K562 (cell line): ENCODE data around the gene ERICH2. TPM values are rescaled to one million over a fixed set of nuclear protein-coding genes. Genes with fewer than 3 reads are reported as not detected.

Experiments used
- ELK3 ChIP-seq: fragments of 450-650 bp; formaldehyde crosslinking; IDR thresholded peaks from 2 replicates; pipeline ENCODE4 v1.4.0; 2020; ENCODE audit warnings: mild to moderate bottlenecking
- FIP1L1 ChIP-seq: fragments of 200-400 bp; formaldehyde crosslinking; IDR thresholded peaks from 2 replicates; pipeline ENCODE4 v1.6.1; 2018; ENCODE audit warnings: mild to moderate bottlenecking, low read depth, low read length; ENCODE audit not compliant: poor library complexity, severe bottlenecking
- GATAD2B ChIP-seq: fragments of 450-650 bp; IDR thresholded peaks from 2 replicates; pipeline ENCODE4 v1.6.1; 2017; ENCODE audit warnings: mild to moderate bottlenecking, borderline replicate concordance
- PHF8 ChIP-seq: fragments of 200-600 bp; sonication (generic); IDR thresholded peaks from 2 replicates; pipeline ENCODE4 v1.6.1; 2012; ENCODE audit warnings: mixed run types, mild to moderate bottlenecking, inconsistent platforms, low read length, moderate library complexity, borderline replicate concordance
- ZNF12 ChIP-seq: sonication (generic); formaldehyde crosslinking; IDR thresholded peaks from 2 replicates; pipeline ENCODE4 v1.4.0; 2020; ENCODE audit warnings: mild to moderate bottlenecking, missing genetic modification reagents
- ZNF449 ChIP-seq: fragments of 250-450 bp; sonication (Bioruptor Pico); IDR thresholded peaks from 2 replicates; pipeline ENCODE4 v1.8.0; 2022; ENCODE audit warnings: moderate library complexity, mild to moderate bottlenecking, inconsistent platforms
- ZNF780A ChIP-seq: fragments of 250-450 bp; sonication (Bioruptor Pico); IDR thresholded peaks from 2 replicates; pipeline ENCODE4 v1.5.0; 2021; ENCODE audit warnings: mild to moderate bottlenecking
- polyA plus RNA-seq, 8 experiments: library from polyadenylated mRNA; depleted of rRNA in 4 of 8; stranded (reverse) in 5 of 8; unstranded in 3 of 8; fragments of >200 nt; fragmentation: Nextera tagmentation in 2 of 8; fragmentation: Illumina TruSeq in 1 of 8; extraction: Ambion mirVana in 2 of 8; extraction: Trizol in 1 of 8; gene quantifications; 2 replicates each; pipeline versions ENCODE4 v1.2.1 to v1.2.3, GENCODE V29; 2011 to 2014; ENCODE audit warnings: inconsistent platforms in 1 of 8, missing spikeins in 1 of 8
- total RNA-seq, 7 experiments: library from RNA; depleted of rRNA in 6 of 7; stranded (reverse); fragments of >200 nt in 6 of 7; fragmentation: Illumina TruSeq in 2 of 7; extraction: Trizol in 2 of 7; gene quantifications; 2 replicates each; pipeline versions ENCODE4 v1.2.1 to v1.2.3, GENCODE V29; 2011 to 2021; ENCODE audit warnings: low replicate concordance in 1 of 7
- TF ChIP-seq, protein P1 (sequence below), 2 experiments: fragments of 450-650 bp in 1 of 2; sonication (generic) in 1 of 2; formaldehyde crosslinking in 1 of 2; IDR thresholded peaks; 2 replicates each; pipeline versions ENCODE4 v1.7.1 to v1.9.0; 2016 to 2022; ENCODE audit warnings: inconsistent platforms in 1 of 2, mild to moderate bottlenecking in 1 of 2, missing genetic modification reagents in 1 of 2
- TF ChIP-seq, protein P2 (sequence below): fragments of 450-650 bp; conservative IDR thresholded peaks from 2 replicates; pipeline ENCODE4 v1.6.1; 2016; ENCODE audit warnings: missing genetic modification characterization, low read depth, mild to moderate bottlenecking, control low read depth, missing compliant biosample characterization

ERICH2 gene
- total and polyA plus RNA-seq, 9 of the 15 experiments (the other 6 are each of a cell fraction or from before 2014, with no cell fraction given) = 0.85 to 2.4 (median 1.6) TPM

GRCh38 chr2:170816504-170817092 lies 46.4 kb downstream of the ERICH2 start, which contains the start of gene GAD1 (continued):
- TF ChIP-seq, protein P1, sequence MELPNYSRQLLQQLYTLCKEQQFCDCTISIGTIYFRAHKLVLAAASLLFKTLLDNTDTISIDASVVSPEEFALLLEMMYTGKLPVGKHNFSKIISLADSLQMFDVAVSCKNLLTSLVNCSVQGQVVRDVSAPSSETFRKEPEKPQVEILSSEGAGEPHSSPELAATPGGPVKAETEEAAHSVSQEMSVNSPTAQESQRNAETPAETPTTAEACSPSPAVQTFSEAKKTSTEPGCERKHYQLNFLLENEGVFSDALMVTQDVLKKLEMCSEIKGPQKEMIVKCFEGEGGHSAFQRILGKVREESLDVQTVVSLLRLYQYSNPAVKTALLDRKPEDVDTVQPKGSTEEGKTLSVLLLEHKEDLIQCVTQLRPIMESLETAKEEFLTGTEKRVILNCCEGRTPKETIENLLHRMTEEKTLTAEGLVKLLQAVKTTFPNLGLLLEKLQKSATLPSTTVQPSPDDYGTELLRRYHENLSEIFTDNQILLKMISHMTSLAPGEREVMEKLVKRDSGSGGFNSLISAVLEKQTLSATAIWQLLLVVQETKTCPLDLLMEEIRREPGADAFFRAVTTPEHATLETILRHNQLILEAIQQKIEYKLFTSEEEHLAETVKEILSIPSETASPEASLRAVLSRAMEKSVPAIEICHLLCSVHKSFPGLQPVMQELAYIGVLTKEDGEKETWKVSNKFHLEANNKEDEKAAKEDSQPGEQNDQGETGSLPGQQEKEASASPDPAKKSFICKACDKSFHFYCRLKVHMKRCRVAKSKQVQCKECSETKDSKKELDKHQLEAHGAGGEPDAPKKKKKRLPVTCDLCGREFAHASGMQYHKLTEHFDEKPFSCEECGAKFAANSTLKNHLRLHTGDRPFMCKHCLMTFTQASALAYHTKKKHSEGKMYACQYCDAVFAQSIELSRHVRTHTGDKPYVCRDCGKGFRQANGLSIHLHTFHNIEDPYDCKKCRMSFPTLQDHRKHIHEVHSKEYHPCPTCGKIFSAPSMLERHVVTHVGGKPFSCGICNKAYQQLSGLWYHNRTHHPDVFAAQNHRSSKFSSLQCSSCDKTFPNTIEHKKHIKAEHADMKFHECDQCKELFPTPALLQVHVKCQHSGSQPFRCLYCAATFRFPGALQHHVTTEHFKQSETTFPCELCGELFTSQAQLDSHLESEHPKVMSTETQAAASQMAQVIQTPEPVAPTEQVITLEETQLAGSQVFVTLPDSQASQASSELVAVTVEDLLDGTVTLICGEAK (IDR thresholded peaks at IDR 0.05) = no peak
- TF ChIP-seq, protein P1 (CRISPR knock-in tag; IDR thresholded peaks at IDR 0.05) = no peak
- TF ChIP-seq GATAD2B = no peak
- no peak for TF ChIP-seq ZNF12 (CRISPR knock-in tag)
- TF ChIP-seq, protein P2, sequence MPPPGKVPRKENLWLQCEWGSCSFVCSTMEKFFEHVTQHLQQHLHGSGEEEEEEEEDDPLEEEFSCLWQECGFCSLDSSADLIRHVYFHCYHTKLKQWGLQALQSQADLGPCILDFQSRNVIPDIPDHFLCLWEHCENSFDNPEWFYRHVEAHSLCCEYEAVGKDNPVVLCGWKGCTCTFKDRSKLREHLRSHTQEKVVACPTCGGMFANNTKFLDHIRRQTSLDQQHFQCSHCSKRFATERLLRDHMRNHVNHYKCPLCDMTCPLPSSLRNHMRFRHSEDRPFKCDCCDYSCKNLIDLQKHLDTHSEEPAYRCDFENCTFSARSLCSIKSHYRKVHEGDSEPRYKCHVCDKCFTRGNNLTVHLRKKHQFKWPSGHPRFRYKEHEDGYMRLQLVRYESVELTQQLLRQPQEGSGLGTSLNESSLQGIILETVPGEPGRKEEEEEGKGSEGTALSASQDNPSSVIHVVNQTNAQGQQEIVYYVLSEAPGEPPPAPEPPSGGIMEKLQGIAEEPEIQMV (tag) = 0 out of 2 replicates have a peak, but pooled peaks have one; percentile 21
- no peak for TF ChIP-seq FIP1L1
- no peak for TF ChIP-seq ZNF780A
- TF ChIP-seq PHF8 = peak; percentile 38; the same call in 1 of the 2 replicates
- TF ChIP-seq ZNF449 (CRISPR knock-in tag) = no peak
- TF ChIP-seq ELK3 (CRISPR knock-in tag) = no peak
